Smooth muscle cell (in vitro differentiated cells): ENCODE results near the gene SYNGAP1. TPM values are rescaled to one million over a fixed set of nuclear protein-coding genes. Genes with fewer than 3 reads are reported as not detected.

Experiments
- DNase-seq: peaks from one replicate; lab custom pipeline; 2025; ENCODE audit not compliant: unreplicated experiment; lab: John Stamatoyannopoulos, UW
- H2AFZ ChIP-seq: fragments of 200-600 bp; sonication (generic); 2 replicates; pipeline ENCODE4 v1.6.0; 2016; ENCODE audit warnings: antibody characterized with exemption, low read depth, mild to moderate bottlenecking
- H3F3A ChIP-seq: fragments of 200-600 bp; sonication (generic); 2 replicates; pipeline ENCODE4 v1.6.0; 2017; ENCODE audit warnings: antibody characterized with exemption, low read depth
- H3K27ac ChIP-seq: fragments of 200-600 bp; sonication (generic); 2 replicates; pipeline ENCODE4 v1.5.1; 2016; ENCODE audit warnings: low read depth, mild to moderate bottlenecking
- H3K27me3 ChIP-seq: fragments of 200-600 bp; sonication (generic); 2 replicates; pipeline ENCODE4 v1.6.1; 2016; ENCODE audit warnings: low read depth, mild to moderate bottlenecking
- H3K36me3 ChIP-seq: fragments of 200-600 bp; sonication (generic); 2 replicates; pipeline ENCODE4 v1.5.1; 2016; ENCODE audit warnings: low read depth
- H3K4me1 ChIP-seq: fragments of 200-600 bp; sonication (generic); 2 replicates; pipeline ENCODE4 v1.5.1; 2016; ENCODE audit warnings: low read depth
- H3K4me2 ChIP-seq: fragments of 200-600 bp; sonication (generic); 2 replicates; pipeline ENCODE4 v1.6.0; 2016; ENCODE audit warnings: mild to moderate bottlenecking
- H3K4me3 ChIP-seq: fragments of 200-600 bp; sonication (generic); 2 replicates; pipeline ENCODE4 v1.5.1; 2016; ENCODE audit warnings: mild to moderate bottlenecking
- H3K79me2 ChIP-seq: fragments of 200-600 bp; sonication (generic); 2 replicates; pipeline ENCODE4 v1.6.0; 2016; ENCODE audit warnings: low read depth, mild to moderate bottlenecking
- H3K9ac ChIP-seq: fragments of 200-600 bp; sonication (generic); 2 replicates; pipeline ENCODE4 v1.6.0; 2016; ENCODE audit warnings: low read depth
- H3K9me3 ChIP-seq: fragments of 200-600 bp; sonication (generic); replicated peaks from 2 replicates; pipeline ENCODE4 v1.5.1; 2016; ENCODE audit warnings: low read depth
- H4K20me1 ChIP-seq: fragments of 200-600 bp; sonication (generic); 2 replicates; pipeline ENCODE4 v1.6.0; 2016; ENCODE audit warnings: low read depth
- WGBS: methylation state at CpG from one replicate; pipeline ENCODE4 v1.1.7; 2016; ENCODE audit warnings: low lambda C conversion rate; 5-methylcytosine and 5-hydroxymethylcytosine counted together
- polyA plus RNA-seq: library from polyadenylated mRNA; unstranded; fragments of >200 nt; fragmentation: Nextera tagmentation; extraction: Ambion mirVana; gene quantifications from 2 replicates; pipeline ENCODE4 v1.2.1, GENCODE V29; 2016
- total RNA-seq: library from RNA; depleted of rRNA; stranded (reverse); fragments of >200 nt; gene quantifications from 2 replicates; pipeline ENCODE4 v1.2.3, GENCODE V29; 2014
- TF ChIP-seq, protein P1 (sequence below): fragments of 200-600 bp; sonication (generic); IDR thresholded peaks from 2 replicates; pipeline ENCODE4 v1.5.1; 2017; ENCODE audit warnings: borderline replicate concordance, mild to moderate bottlenecking, antibody characterized with exemption; ENCODE audit not compliant: insufficient read depth, poor library complexity, severe bottlenecking

Gene SYNGAP1
- total and polyA plus RNA-seq, 2 experiments from 2014 or later, result 1.9 to 10.4 TPM

DNA sequence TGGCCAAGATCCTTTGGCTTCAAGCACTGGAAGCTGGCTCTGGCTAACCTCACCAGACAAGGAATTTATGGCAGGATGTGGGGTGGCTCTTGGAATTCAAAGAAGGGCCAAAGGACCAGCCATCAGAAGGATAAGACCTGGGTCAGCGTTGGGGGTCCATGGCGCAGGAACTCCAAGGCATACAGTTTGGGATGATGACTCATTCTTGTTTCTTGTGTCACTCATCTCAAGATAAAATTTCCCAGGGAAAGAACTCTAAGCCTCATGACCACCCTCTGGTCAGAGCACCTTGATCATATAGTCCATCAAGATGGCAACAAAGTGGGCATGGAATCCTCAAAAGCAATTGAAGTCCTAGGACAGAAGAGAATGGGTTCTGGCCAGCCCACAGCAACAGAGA is 39.4 kb downstream of the SYNGAP1 start:
- Histone ChIP-seq H3K4me2 (no peak overlapping the region), H3K27me3 (peaks cover 7% of the 10 kb centered on the region), H3K4me1 (peaks cover 5% of the 10 kb centered on the region), H3K27ac (no peak overlapping the region), H2AFZ (no peak overlapping the region), H3K9me3 (no peaks in the 10 kb centered on the region), H3K4me3 (no peak overlapping the region), H3K9ac (no peak overlapping the region), H3F3A (no peaks in the 10 kb centered on the region), H3K79me2 (peaks cover 11% of the 10 kb centered on the region), H4K20me1 (no peaks in the 10 kb centered on the region), H3K36me3 (no peaks in the 10 kb centered on the region)
- 88% methylated on average over 2 of the region's 2 CpGs for WGBS
- TF ChIP-seq, protein P1, sequence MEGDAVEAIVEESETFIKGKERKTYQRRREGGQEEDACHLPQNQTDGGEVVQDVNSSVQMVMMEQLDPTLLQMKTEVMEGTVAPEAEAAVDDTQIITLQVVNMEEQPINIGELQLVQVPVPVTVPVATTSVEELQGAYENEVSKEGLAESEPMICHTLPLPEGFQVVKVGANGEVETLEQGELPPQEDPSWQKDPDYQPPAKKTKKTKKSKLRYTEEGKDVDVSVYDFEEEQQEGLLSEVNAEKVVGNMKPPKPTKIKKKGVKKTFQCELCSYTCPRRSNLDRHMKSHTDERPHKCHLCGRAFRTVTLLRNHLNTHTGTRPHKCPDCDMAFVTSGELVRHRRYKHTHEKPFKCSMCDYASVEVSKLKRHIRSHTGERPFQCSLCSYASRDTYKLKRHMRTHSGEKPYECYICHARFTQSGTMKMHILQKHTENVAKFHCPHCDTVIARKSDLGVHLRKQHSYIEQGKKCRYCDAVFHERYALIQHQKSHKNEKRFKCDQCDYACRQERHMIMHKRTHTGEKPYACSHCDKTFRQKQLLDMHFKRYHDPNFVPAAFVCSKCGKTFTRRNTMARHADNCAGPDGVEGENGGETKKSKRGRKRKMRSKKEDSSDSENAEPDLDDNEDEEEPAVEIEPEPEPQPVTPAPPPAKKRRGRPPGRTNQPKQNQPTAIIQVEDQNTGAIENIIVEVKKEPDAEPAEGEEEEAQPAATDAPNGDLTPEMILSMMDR, result no peak
- DNase-seq, result no peak

DNA sequence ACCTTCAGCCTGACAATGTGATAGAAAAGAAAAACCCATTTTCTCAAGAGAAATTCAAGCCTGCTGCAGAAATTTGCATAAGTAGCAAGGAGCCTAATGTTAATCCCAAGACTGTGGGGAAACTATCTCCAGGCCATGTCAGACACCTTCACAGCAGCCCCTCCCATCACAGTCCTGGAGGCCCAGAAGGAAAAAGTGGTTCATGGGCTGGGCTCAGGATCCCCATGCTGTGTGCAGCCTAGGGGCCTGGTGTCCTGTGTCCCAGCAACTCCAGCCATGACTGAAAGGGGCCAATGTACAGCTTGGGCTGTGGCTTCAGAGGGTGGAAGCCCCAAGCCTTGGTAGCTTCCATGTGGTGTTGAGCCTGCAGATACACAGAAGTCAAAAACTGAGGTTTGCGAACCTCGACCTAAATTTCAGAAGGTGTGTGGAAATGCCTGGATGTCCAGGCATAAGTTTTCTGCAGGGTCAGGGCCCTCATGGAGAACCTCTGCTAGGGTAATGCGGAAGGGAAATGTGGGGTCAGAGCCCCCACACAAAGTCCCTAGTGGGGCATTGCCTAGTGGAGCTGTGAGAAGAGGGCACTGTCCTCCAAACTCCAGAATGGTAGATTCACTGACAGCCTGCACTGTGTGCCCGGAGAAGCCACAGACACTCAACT is 46.3 kb downstream of the SYNGAP1 start:
- no peaks in the 10 kb centered on the region for H3F3A ChIP-seq
- TF ChIP-seq, protein P1, result no peak
- 88% methylated on average over 4 of the region's 4 CpGs for WGBS
- H4K20me1 ChIP-seq, result no peaks in the 10 kb centered on the region
- H3K36me3 ChIP-seq, result no peaks in the 10 kb centered on the region
- H3K27me3 ChIP-seq, result peaks cover 7% of the 10 kb centered on the region
- no peak overlapping the region for H3K9ac ChIP-seq
- DNase-seq, result no peak
- H3K4me3 ChIP-seq, result no peak overlapping the region
- no peak overlapping the region for H3K4me2 ChIP-seq
- H3K9me3 ChIP-seq, result no peaks in the 10 kb centered on the region
- H2AFZ ChIP-seq, result no peak overlapping the region
- H3K79me2 ChIP-seq, result no peaks in the 10 kb centered on the region
- no peaks in the 10 kb centered on the region for H3K4me1 ChIP-seq
- H3K27ac ChIP-seq, result no peak overlapping the region

DNA sequence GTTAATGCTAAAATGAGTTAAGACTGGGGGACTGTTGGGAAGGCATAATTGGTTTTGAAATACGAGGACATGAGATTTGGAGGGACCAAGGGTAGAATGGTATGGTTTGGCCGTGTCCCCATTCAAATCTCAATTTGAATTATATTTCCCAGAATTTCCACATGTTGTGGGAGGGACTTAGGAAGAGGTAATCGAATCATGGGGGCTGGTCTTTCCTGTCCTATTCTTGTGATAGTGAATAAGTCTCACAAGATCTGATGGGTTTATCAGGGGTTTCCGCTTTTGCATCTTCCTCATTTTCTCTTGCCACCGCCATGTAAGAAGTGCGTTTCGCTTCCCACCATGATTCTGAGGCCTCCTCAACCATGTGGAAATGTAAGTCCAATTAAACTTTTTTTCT is 47.2 kb downstream of the SYNGAP1 start:
- no peak overlapping the region for H3K4me3 ChIP-seq
- no peak overlapping the region for H3K4me2 ChIP-seq
- H3K9ac ChIP-seq, result no peak overlapping the region
- H3F3A ChIP-seq, result no peaks in the 10 kb centered on the region
- no peaks in the 10 kb centered on the region for H3K36me3 ChIP-seq
- H3K27me3 ChIP-seq, result peaks cover 7% of the 10 kb centered on the region
- H3K27ac ChIP-seq, result no peak overlapping the region
- WGBS, result 74% methylated on average over 7 of the region's 7 CpGs
- DNase-seq, result no peak
- no peaks in the 10 kb centered on the region for H3K79me2 ChIP-seq
- H3K9me3 ChIP-seq, result no peaks in the 10 kb centered on the region
- H3K4me1 ChIP-seq, result no peaks in the 10 kb centered on the region
- TF ChIP-seq, protein P1, result no peak
- H2AFZ ChIP-seq, result no peak overlapping the region
- no peaks in the 10 kb centered on the region for H4K20me1 ChIP-seq

DNA sequence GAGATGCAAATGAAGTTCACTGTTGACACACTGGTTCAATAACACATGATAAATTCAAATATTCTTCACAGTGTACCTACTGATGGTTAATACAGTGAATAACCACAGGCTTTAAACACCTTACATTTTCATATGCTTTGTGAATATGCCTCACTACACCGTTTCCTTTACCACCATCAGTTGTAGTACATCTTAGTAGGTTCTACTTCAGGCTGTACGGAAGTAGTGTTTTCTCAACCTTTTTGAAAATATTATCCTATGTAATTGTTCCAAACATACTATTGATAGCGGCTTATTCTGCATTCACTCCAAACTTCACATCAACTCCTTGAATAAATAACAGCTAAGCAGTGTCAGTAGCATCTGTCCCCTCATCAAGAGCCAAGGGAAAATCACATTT is 49.8 kb downstream of the SYNGAP1 start:
- H3F3A ChIP-seq, result no peaks in the 10 kb centered on the region
- no peak overlapping the region for H3K4me2 ChIP-seq
- H3K27ac ChIP-seq, result no peak overlapping the region
- H3K4me1 ChIP-seq, result no peaks in the 10 kb centered on the region
- H3K79me2 ChIP-seq, result no peaks in the 10 kb centered on the region
- no peaks in the 10 kb centered on the region for H4K20me1 ChIP-seq
- H3K4me3 ChIP-seq, result no peak overlapping the region
- H3K9me3 ChIP-seq, result no peaks in the 10 kb centered on the region
- no peaks in the 10 kb centered on the region for H3K36me3 ChIP-seq
- DNase-seq, result no peak
- TF ChIP-seq, protein P1, result no peak
- H2AFZ ChIP-seq, result no peak overlapping the region
- no peaks in the 10 kb centered on the region for H3K27me3 ChIP-seq
- no peak overlapping the region for H3K9ac ChIP-seq
- 92% methylated on average over 3 of the region's 3 CpGs for WGBS
